Spinal cord (tissue), 10 donors: ENCODE data around the gene RPP25L. TPM values are rescaled to one million over a fixed set of nuclear protein-coding genes. Genes with fewer than 3 reads are reported as not detected.
A peak's percentile ranks its signal among the peaks of the same experiment; 100 is the strongest.

Experiments used
- DNase-seq, 6 donors: peaks; one replicate each; pipeline versions ENCODE4 v3.0.0 to v3.0.0-alpha.2; 2013 to 2015; ENCODE audit warnings: low spot score in 6 of 6, low read depth in 4 of 6
- H3K27ac ChIP-seq: one replicate; pipeline ENCODE4 v1.5.1; 2013; ENCODE audit warnings: low read depth, low read length, control low read depth
- H3K27me3 ChIP-seq: one replicate; pipeline ENCODE4 v1.6.1; 2013; ENCODE audit warnings: low read length; ENCODE audit not compliant: control insufficient read depth, insufficient read depth
- H3K36me3 ChIP-seq: one replicate; pipeline ENCODE4 v1.6.1; 2013; ENCODE audit warnings: low read length; ENCODE audit not compliant: control insufficient read depth, insufficient read depth
- H3K4me1 ChIP-seq: one replicate; pipeline ENCODE4 v1.6.1; 2013; ENCODE audit warnings: low read length; ENCODE audit not compliant: control insufficient read depth, insufficient read depth
- H3K4me3 ChIP-seq: one replicate; pipeline ENCODE4 v1.5.1; 2013; ENCODE audit warnings: low read depth, low read length, control low read depth
- H3K9me3 ChIP-seq: one replicate; pipeline ENCODE4 v1.6.1; 2013; ENCODE audit warnings: low read length; ENCODE audit not compliant: control insufficient read depth, insufficient read depth
- WGBS: methylation state at CpG from one replicate; pipeline ENCODE4 v1.1.5; 2013; ENCODE audit warnings: missing lambda C conversion rate; ENCODE audit not compliant: insufficient coverage; 5-methylcytosine and 5-hydroxymethylcytosine counted together
- polyA plus RNA-seq, 2 donors: library from polyadenylated mRNA; unstranded; fragments of 120-200 nt; gene quantifications; one replicate each; pipeline ENCODE4 v1.2.1, GENCODE V29; 2013; ENCODE audit not compliant: insufficient read length in 2 of 2
- total RNA-seq, 2 donors: library from RNA; depleted of rRNA in 1 of 2; stranded (reverse); fragments of 120-200 nt in 1 of 2; fragments of >200 nt in 1 of 2; gene quantifications; one replicate each; pipeline versions ENCODE4 v1.2.3 to v1.2.4, GENCODE V29; 2013 to 2014
- donor health status: healthy.

Gene RPP25L
- total and polyA plus RNA-seq, 4 donors = 10.4 to 29.4 (median 18.4) TPM

- DNase-seq = peak in 2 of 6 donors; percentile 76 to 86
- Histone ChIP-seq H3K36me3 (peaks cover 38% of the 10 kb centered on the region), H3K4me3 (peak overlapping the region; percentile 24), H3K27me3 (no peaks in the 10 kb centered on the region), H3K4me1 (peaks cover 74% of the 10 kb centered on the region), H3K9me3 (no peaks in the 10 kb centered on the region), H3K27ac (peak overlapping the region; percentile 67)
- 23% methylated on average over 15 of the region's 28 CpGs for WGBS
Measured at GRCh38 chr9:34578241-34579103, 33.4 kb downstream of the RPP25L start.

GRCh38 chr9:34577400-34578240 is 34.3 kb downstream of the RPP25L start:
- Histone ChIP-seq H3K4me1 (peaks cover 71% of the 10 kb centered on the region), H3K27me3 (no peaks in the 10 kb centered on the region), H3K9me3 (no peaks in the 10 kb centered on the region), H3K4me3 (peak overlapping the region; percentile 24), H3K27ac (peak overlapping the region; percentile 67), H3K36me3 (peaks cover 41% of the 10 kb centered on the region)
- 1% methylated on average over 54 of the region's 62 CpGs for WGBS
- peak in 2 of 6 donors; percentile 85 to 91 for DNase-seq

- 36% methylated on average over 9 of the region's 14 CpGs for WGBS
- peaks cover 78% of the 10 kb centered on the region for H3K4me1 ChIP-seq
- DNase-seq = peak in 1 of 6 donors; percentile 52
- H3K36me3 ChIP-seq = peaks cover 41% of the 10 kb centered on the region
- no peak overlapping the region for H3K4me3 ChIP-seq
- peak overlapping the region; percentile 31 for H3K27ac ChIP-seq
- no peaks in the 10 kb centered on the region for H3K27me3 ChIP-seq
- no peaks in the 10 kb centered on the region for H3K9me3 ChIP-seq
Measured at GRCh38 chr9:34576597-34577399, 35.1 kb downstream of the RPP25L start.

- Histone ChIP-seq H3K4me1 (peaks cover 84% of the 10 kb centered on the region), H3K27ac (peak overlapping the region; percentile 19), H3K36me3 (peaks cover 40% of the 10 kb centered on the region), H3K9me3 (no peaks in the 10 kb centered on the region), H3K4me3 (no peak overlapping the region), H3K27me3 (no peaks in the 10 kb centered on the region)
- peak in 2 of 6 donors; percentile 47 to 49 for DNase-seq
- 40% methylated on average over 15 of the region's 21 CpGs for WGBS
Measured at GRCh38 chr9:34575862-34576596, 35.9 kb downstream of the RPP25L start.

- Histone ChIP-seq H3K4me1 (peaks cover 84% of the 10 kb centered on the region), H3K36me3 (peaks cover 35% of the 10 kb centered on the region), H3K27me3 (no peaks in the 10 kb centered on the region), H3K9me3 (no peaks in the 10 kb centered on the region), H3K27ac (no peak overlapping the region), H3K4me3 (no peak overlapping the region)
- DNase-seq = no peak
- WGBS = 20% methylated on average over 5 of the region's 8 CpGs
Measured at GRCh38 chr9:34575241-34575640, 36.7 kb downstream of the RPP25L start.

- no peaks in the 10 kb centered on the region for H3K27me3 ChIP-seq
- DNase-seq = no peak
- peaks cover 34% of the 10 kb centered on the region for H3K36me3 ChIP-seq
- H3K4me3 ChIP-seq = no peak overlapping the region
- no peak overlapping the region for H3K27ac ChIP-seq
- 75% methylated on average over 11 of the region's 12 CpGs for WGBS
- H3K4me1 ChIP-seq = peaks cover 84% of the 10 kb centered on the region
- no peaks in the 10 kb centered on the region for H3K9me3 ChIP-seq
Measured at GRCh38 chr9:34574571-34574970, 37.3 kb downstream of the RPP25L start.

- Histone ChIP-seq H3K27me3 (no peaks in the 10 kb centered on the region), H3K4me3 (no peak overlapping the region), H3K9me3 (no peaks in the 10 kb centered on the region), H3K4me1 (peaks cover 82% of the 10 kb centered on the region), H3K27ac (no peak overlapping the region), H3K36me3 (peaks cover 36% of the 10 kb centered on the region)
- 55% methylated on average over 13 of the region's 17 CpGs for WGBS
- no peak for DNase-seq
Measured at GRCh38 chr9:34573599-34574325, 38.1 kb downstream of the RPP25L start.

- DNase-seq = no peak
- no peak overlapping the region for H3K4me3 ChIP-seq
- peaks cover 45% of the 10 kb centered on the region for H3K36me3 ChIP-seq
- no peaks in the 10 kb centered on the region for H3K9me3 ChIP-seq
- 75% methylated on average over 5 of the region's 6 CpGs for WGBS
- H3K27ac ChIP-seq = peak overlapping the region; percentile 25
- H3K27me3 ChIP-seq = no peaks in the 10 kb centered on the region
- H3K4me1 ChIP-seq = peaks cover 76% of the 10 kb centered on the region
Measured at GRCh38 chr9:34572628-34573027, 39.3 kb downstream of the RPP25L start.
